Measurements from ENCODE around the gene WDR74. TPM values are rescaled to one million over a fixed set of nuclear protein-coding genes. Genes with fewer than 3 reads are reported as not detected.

Gene WDR74
- total RNA-seq, 2 donors from 2014 or later: 24.6 to 32.2 TPM

Small RNA genes within 50 kb of the gene (microRNA-seq; reads per million reads assigned to microRNA genes)
- 0.40 to 1.1 reads per million in 2 donors for gene MIR6514
- 0 to 0.27 reads per million in 2 donors for gene MIR6748

Other genes with a start within 250 kb of the WDR74 start
- 10 to 100 TPM in 1 of 2 donors, 1 to 10 TPM in 1; 9.6 to 11.5 TPM for gene TUT1, start 248.1 kb downstream of the WDR74 start, total RNA-seq
- 10 to 100 TPM; 38.1 to 60.6 TPM for gene MTA2, start 237.7 kb downstream of the WDR74 start, total RNA-seq
- 10 to 100 TPM; 29.1 to 46.8 TPM for gene EML3, start 226.8 kb downstream of the WDR74 start, total RNA-seq
- 1 to 10 TPM; 3.7 to 3.8 TPM for gene ROM1, start 226.3 kb downstream of the WDR74 start, total RNA-seq
- 10 to 100 TPM; 20.5 to 22.4 TPM for gene B3GAT3, start 217.6 kb downstream of the WDR74 start, total RNA-seq
- gene GANAB, start 193.0 kb downstream of the WDR74 start, total RNA-seq: 100 to 1,000 TPM; 130 to 136 TPM
- gene INTS5, start 186.3 kb downstream of the WDR74 start, total RNA-seq: 10 to 100 TPM; 11.0 to 13.8 TPM
- 10 to 100 TPM; 33.9 to 41.1 TPM for gene C11orf98, start 174.4 kb downstream of the WDR74 start, total RNA-seq
- 10 to 100 TPM in 1 of 2 donors, 1 to 10 TPM in 1; 6.6 to 10.0 TPM for gene CSKMT, start 174.3 kb downstream of the WDR74 start, total RNA-seq
- 1 to 10 TPM; 6.2 to 7.0 TPM for gene UQCC3, start 167.9 kb downstream of the WDR74 start, total RNA-seq
- 1 to 10 TPM; 4.0 to 4.1 TPM for gene LBHD1, start 167.3 kb downstream of the WDR74 start, total RNA-seq
- gene UBXN1, start 160.5 kb downstream of the WDR74 start, total RNA-seq: 10 to 100 TPM; 70.7 to 71.8 TPM
- gene LRRN4CL, start 150.1 kb downstream of the WDR74 start, total RNA-seq: 1 to 10 TPM; 6.1 to 7.3 TPM
- 10 to 100 TPM; 16.8 to 26.7 TPM for gene BSCL2, start 132.2 kb downstream of the WDR74 start, total RNA-seq
- gene GNG3, start 131.9 kb downstream of the WDR74 start, total RNA-seq: not detected
- gene HNRNPUL2, start 112.1 kb downstream of the WDR74 start, total RNA-seq: 10 to 100 TPM; 31.0 to 36.2 TPM
- gene TTC9C, start 111.1 kb downstream of the WDR74 start, total RNA-seq: 10 to 100 TPM; 14.0 to 15.9 TPM
- gene ZBTB3, start 85.4 kb downstream of the WDR74 start, total RNA-seq: 10 to 100 TPM in 1 of 2 donors, 1 to 10 TPM in 1; 7.2 to 10.5 TPM
- gene POLR2G, start 78.0 kb downstream of the WDR74 start, total RNA-seq: 10 to 100 TPM; 32.0 to 39.9 TPM
- gene TAF6L, start 68.2 kb downstream of the WDR74 start, total RNA-seq: 10 to 100 TPM in 1 of 2 donors, 1 to 10 TPM in 1; 8.1 to 11.0 TPM
- 10 to 100 TPM; 20.6 to 22.4 TPM for gene TMEM179B, start 52.2 kb downstream of the WDR74 start, total RNA-seq
- gene TMEM223, start 47.6 kb downstream of the WDR74 start, total RNA-seq: 10 to 100 TPM; 12.0 to 17.6 TPM
- 10 to 100 TPM; 40.5 to 45.6 TPM for gene NXF1, start 34.1 kb downstream of the WDR74 start, total RNA-seq
- 10 to 100 TPM; 22.1 to 23.2 TPM for gene STX5, start 7.5 kb downstream of the WDR74 start, total RNA-seq
- gene TEX54, start 6.7 kb downstream of the WDR74 start, total RNA-seq: not detected
- 10 to 100 TPM; 45.2 to 91.2 TPM for gene SLC3A2, start 41.3 kb upstream of the WDR74 start, total RNA-seq
- not detected for gene CHRM1, start 81.8 kb upstream of the WDR74 start, total RNA-seq
- not detected for gene SLC22A6, start 145.4 kb upstream of the WDR74 start, total RNA-seq
- gene SLC22A8, start 176.3 kb upstream of the WDR74 start, total RNA-seq: not detected

All from left cardiac atrium (tissue), 2 donors.